Measurements from ENCODE around the gene ESYT2. TPM values are rescaled to one million over a fixed set of nuclear protein-coding genes. Genes with fewer than 3 reads are reported as not detected.
A peak's percentile ranks its signal among the peaks of the same experiment; 100 is the strongest.
"Not testable (repeated sequence)": the region's sequence is repeated elsewhere in the genome, so short reads cannot be mapped to it uniquely, and the experiment has no call there.

The ESYT2 gene
- polyA plus RNA-seq, 5 donors: 36.8 to 46.4 (median 41.5) TPM

DNA sequence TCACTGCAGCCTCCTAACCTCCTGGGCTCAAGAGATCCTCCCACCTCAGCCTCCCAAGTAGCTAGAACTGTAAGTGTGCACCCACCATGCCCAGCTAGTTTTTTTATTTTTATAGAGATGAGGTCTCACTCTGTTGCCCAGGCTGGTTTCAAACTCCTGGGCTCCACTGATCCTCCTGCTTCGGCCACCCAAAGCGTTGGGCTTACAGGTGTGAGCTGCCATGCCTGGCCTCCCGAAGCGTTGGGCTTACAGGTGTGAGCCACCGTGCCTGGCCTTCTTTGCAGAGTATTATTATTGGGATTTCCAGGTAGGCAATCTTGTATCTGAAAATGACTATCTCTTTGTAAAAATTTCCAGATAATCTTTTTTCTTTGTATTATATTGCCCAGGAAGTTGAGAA, 101.6 kb downstream of the ESYT2 start:
- no peak for DNase-seq

DNA sequence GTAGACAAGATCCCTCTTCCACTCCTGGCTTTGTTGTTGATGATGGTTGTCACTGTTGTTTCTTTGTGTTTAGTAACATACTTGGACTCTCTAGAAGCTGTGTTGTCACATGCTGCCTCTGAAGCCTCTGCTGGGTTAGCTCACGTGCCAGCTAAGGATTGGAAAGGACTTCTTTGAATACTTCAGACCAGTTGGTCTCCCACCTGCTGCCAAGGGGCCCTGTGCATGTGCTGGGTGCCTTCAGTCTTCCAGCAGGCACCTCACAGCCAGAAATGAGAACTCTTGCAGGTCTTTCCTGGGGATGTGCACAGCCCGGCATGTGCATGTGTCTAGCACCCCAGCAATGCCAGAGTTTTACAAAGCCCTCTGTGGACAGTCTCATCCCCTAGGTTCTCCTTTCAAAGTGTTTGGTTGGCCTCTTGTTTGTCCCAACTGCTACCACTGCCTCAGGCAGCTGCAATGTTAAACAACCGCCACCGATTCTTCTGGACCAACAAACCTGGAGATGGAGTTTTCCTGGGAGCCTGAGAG, 103.0 kb downstream of the ESYT2 start:
- no peak for DNase-seq

DNA sequence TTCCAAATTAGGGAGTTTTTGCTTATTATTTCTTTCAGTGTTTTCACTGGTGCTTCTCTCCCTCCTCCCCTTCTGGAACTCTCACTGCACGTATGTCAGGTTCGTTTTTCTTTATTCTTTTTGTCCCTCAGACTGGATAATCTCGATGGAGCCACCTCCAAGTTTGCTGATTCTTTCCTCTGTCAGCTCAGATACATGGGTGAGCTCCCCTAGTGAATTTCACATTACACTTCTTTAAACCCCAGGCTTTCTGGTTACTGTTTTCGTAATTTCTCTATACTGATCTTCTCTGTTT, 103.9 kb downstream of the ESYT2 start:
- DNase-seq: no peak

DNA sequence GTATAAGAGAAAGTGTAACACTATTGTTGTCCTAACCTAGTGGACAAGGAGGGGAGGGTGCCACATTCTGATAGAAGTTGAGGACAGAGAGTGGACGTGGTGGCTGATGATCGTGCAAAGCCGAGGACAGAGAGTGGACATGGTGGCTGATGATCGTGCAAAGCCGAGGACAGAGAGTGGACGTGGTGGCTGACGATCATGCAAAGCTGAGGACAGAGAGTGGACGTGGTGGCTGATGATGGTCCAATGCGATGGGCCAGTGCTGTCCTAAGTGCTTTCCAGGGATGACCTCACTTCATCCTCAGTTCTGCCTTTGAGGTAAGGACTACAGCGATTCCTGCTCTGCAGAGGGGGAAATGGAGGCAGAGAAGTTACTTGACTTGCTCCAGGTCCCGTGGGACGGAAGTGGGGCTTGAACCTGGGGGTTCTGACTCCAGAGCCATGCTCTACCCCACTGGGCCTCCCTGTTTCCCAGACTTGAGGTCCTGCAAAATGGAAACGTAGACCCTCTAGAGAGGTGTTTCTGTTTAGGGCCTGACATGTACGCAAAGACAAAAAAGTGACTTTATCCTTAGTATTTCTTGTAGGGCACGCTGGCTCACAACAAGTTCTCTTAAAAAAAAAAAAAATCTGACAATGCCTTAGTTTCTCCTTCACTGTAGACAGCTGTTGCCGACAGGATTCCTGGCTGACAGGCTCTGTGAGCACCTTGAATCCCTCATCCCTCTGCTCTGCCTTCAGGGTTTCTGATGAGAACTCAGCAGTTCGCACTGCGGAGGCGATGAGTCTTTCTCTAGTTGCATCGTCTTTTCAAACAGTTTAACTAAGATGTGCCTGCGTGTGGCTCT, 104.4 kb downstream of the ESYT2 start:
- no peak for DNase-seq

DNA sequence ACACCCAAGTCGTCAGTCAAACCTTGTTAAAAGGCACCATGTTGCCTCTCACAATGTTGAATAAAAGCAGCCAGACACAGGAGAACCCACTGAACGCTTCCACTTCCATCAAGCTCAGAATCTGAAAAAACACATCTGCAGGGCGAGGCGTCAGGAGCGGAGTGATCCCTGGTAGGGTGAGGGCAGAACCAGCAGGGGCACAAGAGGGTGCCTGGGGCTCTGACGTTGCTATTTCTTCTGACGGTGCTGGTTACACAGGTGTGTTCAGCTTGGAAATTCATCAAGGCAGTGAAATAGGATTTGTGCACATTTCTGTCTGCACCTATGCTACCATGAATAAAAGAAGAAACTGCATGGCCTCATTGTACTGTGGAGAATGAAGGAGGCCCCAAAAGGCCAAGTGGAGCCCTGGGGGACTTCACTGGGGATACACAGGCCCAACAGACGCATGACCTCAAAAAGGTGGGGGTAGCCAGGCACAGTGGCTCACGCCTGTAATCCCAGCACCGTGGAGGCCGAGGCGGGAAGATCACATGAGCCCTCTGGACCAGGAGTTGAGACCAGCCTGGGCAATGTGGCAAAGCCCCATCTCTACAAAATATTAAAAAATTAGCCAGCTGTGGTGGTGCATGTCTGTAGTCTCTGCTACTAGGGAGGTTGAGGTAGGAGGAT, 105.5 kb downstream of the ESYT2 start:
- no peak for DNase-seq

DNA sequence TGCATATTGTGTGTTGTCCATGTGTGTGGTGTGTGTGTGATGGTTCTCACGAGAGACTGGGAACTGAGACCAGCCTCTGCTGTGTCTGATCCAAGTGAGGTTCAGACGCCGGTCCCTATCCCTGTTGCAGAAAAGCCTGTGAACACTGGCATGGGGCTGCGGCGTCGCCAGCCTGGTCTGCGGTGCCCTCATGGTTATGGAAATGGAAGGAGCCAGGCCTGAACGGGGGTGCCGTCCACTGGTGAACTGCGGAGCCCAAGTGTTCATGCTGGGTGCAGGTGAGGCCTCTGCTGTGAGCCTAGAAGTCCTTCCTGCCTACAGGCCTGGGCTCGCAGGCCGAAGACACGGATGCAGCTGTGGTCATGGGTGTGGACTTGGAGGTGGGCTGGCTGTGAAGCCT, 106.0 kb downstream of the ESYT2 start:
- no peak for DNase-seq

DNA sequence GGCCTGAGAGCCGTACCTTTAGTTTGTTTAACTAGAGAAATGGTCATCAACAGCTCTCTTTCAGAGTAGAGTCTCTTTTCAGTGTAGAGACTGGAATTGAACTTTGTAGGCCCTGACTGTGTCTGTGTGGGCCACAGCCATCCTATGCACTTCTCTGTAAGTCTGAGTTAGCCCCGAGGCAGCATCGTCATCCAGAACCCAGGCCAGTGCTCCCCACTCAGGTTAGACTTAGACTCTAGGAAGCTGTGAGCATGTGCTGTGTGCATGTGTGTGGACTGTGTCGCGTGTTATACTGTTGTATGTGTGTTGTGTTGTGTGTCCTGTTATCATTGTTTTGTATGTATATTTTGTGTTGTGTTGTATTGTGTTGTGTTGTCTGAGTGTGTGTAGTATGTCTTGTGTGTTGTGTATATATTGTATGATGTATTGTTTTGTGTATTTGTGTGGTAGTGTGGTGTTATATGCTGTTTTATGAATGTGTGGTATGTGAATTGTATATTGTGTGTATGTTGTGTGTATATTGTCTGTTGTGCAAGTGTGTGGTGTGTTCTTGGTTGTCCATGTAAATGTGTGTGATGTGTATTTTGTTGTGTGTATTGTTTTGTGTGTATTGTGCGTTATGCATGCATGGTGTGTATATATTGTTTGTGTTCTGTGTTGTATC, 106.6 kb downstream of the ESYT2 start:
- no peak for DNase-seq

DNA sequence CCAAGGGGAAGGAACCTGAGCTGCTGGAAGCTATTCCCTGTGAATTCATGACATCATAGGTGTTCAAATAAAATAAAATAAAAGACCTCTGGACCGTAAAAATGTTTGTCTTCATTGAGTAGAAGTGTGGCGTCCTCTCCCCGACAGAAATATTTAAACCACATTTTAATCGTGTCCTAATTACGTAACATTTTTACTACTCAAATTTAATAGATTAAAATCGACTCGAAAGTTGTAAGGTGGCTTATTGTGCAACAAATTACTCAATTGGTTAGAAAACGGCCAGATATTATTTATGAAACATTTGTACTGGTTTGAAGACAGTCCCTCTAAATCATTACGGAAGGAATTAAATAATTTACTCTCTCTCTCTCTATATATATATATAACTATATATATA, 109.2 kb downstream of the ESYT2 start:
- DNase-seq: no peak

DNA sequence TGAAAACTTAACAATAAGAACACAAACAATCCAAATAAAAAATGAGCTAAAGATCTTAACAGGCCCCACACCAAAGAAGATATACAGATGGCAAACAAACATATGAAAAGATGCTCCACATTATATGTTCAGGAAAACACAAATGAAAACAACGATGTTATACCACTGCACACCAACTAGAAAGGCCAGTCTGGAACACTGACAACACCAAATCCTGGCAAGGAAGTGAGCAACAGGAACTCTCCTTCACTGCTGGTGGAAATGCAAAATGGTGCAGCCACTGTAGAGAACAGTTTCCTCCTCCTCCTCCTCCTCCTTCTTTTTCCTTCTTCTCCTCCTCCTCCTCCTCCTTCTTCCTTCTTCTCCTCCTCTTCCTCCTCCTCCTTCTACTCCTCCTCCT, 112.5 kb downstream of the ESYT2 start:
- no peak for DNase-seq

DNA sequence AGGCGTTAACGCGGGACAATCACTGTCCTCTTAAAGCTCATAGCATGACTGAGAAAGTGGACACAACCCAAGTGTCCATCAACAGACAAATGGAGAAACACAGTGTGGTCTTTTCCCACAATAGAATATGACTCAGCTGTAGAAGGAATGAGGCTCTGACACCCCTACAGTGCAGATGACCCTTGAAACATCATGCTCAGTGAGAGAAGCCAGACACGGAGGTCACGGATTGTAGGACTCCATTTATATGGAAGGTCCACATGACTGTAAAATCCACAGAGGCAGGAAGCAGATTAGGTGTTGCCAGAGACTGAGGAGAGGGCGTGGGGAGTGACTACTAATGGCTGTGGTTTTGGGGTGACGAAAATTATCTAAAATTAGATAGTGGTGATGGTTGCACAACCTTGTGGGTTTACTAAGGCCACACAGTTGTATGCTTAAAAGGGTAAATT, 118.6 kb downstream of the ESYT2 start:
- no peak for DNase-seq

DNA sequence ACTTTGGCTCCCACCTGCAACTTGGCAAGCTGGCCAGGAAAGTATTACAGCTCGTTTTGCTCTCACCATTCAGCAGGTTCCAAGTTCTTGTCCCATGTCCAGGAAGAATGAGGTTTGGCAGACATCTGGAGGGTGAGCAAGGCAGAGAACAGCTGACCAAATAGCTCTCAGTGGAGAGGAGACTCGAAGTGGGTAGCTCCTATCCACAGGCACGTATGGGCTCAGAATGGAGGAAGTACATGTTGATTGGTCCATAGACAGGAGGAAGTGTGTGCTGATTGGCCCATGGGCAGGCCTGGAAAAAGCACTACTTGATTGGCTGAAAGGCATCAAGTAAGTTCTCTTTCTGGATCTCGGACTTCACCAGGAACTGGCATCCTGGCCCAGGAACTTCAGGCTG, 121.7 kb downstream of the ESYT2 start:
- DNase-seq: no peak

DNA sequence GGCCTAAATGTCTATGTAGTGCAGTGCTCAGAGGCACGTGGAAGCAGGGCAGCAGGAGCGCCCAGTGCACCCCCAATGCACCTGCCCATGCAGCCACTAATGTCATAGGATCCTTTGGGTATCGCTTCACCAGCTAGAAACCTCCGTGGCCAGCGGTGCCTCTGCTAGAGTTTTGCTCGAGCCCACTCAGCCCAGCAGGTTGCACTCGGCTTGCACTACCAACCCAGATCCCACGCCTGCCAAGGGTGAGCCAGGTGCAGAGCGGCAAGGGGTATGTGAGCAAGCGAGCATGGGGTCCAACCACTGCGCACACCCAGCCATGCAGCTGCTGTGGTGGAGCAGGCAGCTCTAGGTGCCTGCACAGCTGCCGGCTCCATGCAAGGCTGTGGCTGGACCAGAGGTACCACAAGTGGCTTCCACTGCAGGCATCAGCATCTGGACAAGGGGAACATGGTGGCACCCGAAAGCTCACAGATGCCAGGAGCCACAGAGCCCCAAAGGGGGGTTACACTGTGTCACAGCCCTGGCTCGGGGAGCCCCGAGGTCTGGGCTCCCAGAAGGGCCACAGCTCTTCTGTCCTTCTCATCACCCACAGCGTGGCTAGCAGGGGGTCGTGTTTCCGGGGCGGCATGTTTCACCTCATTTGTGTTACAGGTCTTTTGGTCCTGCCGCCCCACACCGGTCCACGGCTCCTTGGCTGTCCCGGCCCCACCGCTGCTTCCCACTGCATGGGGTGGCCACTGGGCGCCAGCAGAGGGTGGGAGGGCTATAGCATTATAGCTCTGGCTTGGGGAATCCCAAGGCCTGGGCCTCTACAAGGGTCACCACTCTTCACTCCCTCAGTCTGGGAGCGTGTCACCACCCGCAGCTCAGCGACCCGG, 122.4 kb downstream of the ESYT2 start:
- DNase-seq: no peak

DNA sequence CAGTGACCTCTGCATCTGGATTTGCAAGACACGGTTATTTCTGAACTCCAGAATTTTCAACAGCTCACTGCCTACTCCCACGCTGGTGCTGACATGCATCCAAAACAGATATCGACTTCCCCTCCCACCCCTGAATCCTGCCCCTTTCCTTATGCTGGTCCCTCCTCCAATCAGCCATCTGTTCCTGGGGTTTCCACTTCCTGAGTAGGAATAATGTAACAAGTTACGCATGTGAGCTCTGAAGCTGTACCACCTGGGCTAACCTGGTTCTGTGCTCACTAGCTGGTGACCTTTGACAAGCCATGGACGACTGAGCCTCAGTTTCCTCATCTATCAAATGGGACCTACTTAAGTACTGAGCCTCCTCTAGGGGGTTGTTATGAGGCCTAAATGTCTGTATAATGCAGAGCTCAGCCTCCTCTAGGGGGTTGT, 123.0 kb downstream of the ESYT2 start:
- no peak for DNase-seq

DNA sequence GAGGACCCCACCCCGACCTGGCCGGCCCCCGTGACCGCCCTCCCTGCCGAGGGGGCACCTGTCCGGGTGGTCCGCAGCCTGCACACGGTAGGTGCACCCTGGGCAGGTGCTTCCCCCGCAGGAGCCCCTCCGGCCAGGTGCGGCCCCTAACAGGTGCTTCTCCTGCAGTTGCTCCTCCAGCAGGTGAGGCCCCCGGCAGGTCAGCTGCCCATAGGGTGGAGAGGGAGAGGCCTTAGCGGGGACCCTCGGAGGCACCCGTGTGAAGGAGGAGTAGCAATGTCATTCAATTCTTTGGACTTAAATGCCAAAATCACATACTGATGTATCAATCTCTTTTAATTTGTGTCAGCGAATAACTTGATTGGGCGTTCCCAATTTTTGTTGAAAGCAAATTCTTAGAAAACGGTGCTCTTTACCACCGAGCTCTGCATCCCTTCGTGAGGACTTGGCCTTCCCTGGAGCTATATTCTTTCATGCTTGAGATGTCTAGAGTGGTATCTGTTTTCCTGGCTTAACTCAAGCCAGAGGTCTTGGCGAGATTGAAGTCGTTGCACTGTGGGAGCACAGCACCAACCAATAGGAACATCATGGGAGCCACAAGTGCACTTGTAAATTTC, 124.0 kb downstream of the ESYT2 start:
- peak in 1 of 2 donors; percentile 14 for DNase-seq

DNA sequence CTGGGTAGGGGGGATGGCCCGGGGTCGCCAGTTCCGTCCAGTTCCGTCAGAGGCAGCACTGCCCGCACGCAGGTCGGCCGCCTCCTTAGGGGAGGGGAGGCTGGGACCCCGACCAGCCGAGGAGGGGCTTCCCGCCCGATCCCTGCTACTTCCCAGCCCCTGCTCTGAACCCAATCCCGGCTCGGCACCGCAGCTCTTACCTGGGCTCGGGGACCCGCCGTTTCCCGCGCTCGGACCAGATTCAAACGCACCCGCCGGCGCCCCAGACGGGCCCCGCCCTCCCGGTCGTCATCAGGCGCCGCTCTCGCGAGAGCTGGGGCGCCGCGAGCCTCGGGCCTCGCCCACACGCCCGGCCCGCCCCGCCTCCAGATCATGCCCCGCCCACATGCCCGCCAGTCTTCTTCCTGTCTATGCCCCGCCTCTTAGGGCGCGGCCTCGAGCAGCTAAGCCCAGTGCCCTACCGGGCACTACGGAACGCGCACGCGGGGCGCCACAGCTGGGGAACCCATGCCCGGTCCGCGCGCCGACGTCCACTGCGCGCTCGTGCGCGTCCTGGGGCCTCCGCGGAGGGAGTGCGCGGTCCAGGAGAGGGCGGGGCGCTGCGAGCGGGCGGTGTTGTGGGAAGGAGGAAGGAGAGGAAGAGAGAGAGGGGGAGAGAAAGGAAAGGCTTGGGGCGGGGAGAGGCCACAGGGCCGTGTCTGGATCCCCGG, 124.6 kb downstream of the ESYT2 start, which contains the start of gene NCAPG2:
Gene NCAPG2 (minus strand): TSS at position 281 of the 710 bp plus-strand sequence. CDS start 2,905 bp downstream, outside the sequence.
- DNase-seq: peak; percentile 98

DNA sequence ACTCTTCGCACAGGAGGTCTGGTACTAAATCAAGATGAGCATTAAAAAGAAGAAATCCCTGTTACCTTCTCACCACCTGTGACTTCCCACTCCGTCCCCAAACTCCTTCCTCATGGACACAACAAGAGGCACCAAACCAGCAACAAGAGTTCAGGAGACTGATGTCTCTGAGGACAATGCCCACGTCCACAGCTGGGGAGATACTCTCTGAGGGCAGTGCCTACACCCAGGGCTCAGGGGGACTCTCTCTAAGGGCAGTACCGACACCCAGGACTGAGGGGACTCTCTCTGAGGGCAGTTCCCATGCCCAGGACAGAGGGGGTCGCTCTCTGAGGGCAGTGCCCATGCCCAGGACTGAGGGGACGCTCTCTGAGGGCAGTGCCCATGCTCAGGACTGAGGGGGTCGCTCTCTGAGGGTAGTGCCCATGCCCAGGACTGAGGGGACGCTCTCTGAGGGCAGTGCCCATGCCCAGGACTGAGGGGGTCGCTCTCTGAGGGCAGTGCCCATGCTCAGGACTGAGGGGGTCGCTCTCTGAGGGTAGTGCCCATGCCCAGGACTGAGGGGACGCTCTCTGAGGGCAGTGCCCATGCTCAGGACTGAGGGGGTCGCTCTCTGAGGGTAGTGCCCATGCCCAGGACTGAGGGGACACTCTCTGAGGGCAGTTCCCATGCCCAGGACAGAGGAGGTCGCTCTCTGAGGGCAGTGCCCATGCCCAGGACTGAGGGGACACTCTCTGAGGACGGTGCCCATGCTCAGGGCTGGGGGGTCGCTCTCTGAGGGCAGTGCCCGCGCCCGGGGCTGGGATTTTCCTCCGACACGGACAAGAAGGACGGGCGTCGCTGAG, 125.4 kb downstream of the ESYT2 start:
- DNase-seq: not testable (repeated sequence)

DNA sequence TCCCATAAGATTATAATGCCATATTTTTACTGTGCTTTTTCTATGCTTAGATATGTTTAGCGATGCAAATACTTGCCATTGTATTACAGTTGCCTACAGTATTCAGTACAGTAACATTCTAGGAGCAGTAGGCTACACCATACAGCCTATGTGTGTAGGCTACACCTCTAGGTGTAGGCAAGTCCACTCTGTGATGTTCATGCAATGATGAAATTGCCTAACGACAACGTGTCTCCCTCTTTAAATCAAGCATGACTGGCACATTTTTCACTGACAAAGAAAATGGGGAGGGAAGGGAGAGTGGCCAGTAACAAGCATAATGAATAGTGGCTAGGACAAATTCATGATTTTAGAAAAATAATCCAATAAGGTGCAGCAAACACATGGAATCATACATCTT, 126.4 kb downstream of the ESYT2 start:
- no peak for DNase-seq

DNA sequence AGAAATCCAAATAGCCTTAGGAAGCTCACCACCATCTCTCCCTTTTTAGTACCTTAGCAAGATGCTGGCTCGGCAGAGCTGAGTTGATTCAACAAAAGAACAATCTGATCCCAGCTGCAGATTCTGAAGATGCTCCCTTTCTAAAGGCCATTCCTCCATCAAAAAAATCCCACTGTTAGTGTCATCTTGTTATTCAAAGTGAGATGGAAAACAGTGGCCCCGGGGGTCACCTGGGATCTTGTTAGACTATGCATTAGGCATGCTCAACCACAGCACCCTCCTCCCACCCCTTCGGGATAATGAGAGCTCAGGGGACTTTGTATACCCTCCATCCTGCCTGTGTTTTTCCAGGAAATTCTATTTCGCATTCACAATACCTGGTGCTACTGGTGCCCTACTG, 127.1 kb downstream of the ESYT2 start:
- no peak for DNase-seq

DNA sequence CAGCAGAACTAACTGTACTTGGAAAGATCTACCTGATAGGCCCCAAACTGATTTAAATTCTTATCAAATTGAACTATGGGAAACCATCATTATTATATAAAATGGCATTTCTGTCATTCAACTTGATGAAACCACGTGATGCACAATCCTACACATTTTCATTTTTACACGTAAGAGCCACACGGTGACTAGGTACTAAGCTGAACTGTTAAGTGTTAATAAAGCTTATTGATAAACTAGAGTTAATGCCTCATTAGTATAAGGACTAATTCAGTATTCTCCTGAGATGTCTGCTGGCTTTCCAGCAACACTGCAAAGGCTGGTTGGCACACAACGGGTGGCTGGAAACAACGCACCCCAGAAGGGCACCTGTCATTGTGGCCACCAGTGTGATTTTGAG, 129.3 kb downstream of the ESYT2 start:
- DNase-seq: no peak
